Measurements from ENCODE around the gene CCDC177.
"Not testable (repeated sequence)": the region's sequence is repeated elsewhere in the genome, so short reads cannot be mapped to it uniquely, and the experiment has no call there.

Gene CCDC177

GRCh38 chr14:69611172-69612013 lies 36.7 kb upstream of the CCDC177 start, which contains the start of gene SUSD6:
SUSD6 (plus strand) TSS chr14:69611596; CDS start chr14:69658593, 46,997 bp downstream.
- no peaks in the 10 kb centered on the region for H3K27me3 Mint-ChIP-seq
- H3K27ac Mint-ChIP-seq = peak within 1 kb of the TSS; percentile 94
- H3K9me3 Mint-ChIP-seq = no peaks in the 10 kb centered on the region
- ATAC-seq (peak; percentile 78), DNase-seq (peak; percentile 88)
- peak within 1 kb of the TSS; percentile 96 for H3K4me3 Mint-ChIP-seq
- H3K36me3 Mint-ChIP-seq (ENCODE audit: low read depth) = peaks cover 11% of the 10 kb centered on the region
- peaks cover 54% of the 10 kb centered on the region for H3K4me1 Mint-ChIP-seq

- ATAC-seq (no peak), DNase-seq (no peak)
- Mint-ChIP-seq H3K9me3 (no peaks in the 10 kb centered on the region), H3K4me1 (peaks cover 49% of the 10 kb centered on the region), H3K4me3 (peak overlapping the region; percentile 81), H3K36me3 (ENCODE audit: low read depth) (peaks cover 5% of the 10 kb centered on the region), H3K27ac (peak overlapping the region; percentile 84), H3K27me3 (no peaks in the 10 kb centered on the region)
These were observed 36.2 kb upstream of the CCDC177 start for GRCh38 chr14:69610874-69611171.

- Mint-ChIP-seq H3K4me3 (peak overlapping the region; percentile 81), H3K27me3 (no peaks in the 10 kb centered on the region), H3K36me3 (ENCODE audit: low read depth) (peaks cover 2% of the 10 kb centered on the region), H3K9me3 (no peaks in the 10 kb centered on the region), H3K27ac (peak overlapping the region; percentile 84), H3K4me1 (peaks cover 43% of the 10 kb centered on the region)
- DNase-seq (no peak), ATAC-seq (no peak)
These were observed 35.6 kb upstream of the CCDC177 start for GRCh38 chr14:69610020-69610873.

- H3K4me3 Mint-ChIP-seq = no peak overlapping the region
- no peaks in the 10 kb centered on the region for H3K27me3 Mint-ChIP-seq
- peaks cover 14% of the 10 kb centered on the region for H3K4me1 Mint-ChIP-seq
- no peak for DNase-seq
- no peaks in the 10 kb centered on the region for H3K36me3 Mint-ChIP-seq (ENCODE audit: low read depth)
- no peak for ATAC-seq
- no peak overlapping the region for H3K27ac Mint-ChIP-seq
- no peaks in the 10 kb centered on the region for H3K9me3 Mint-ChIP-seq
These were observed 31.9 kb upstream of the CCDC177 start for GRCh38 chr14:69606258-69607184.

GRCh38 chr14:69605738-69606137 lies 31.1 kb upstream of the CCDC177 start:
- no peaks in the 10 kb centered on the region for H3K9me3 Mint-ChIP-seq
- ATAC-seq (no peak), DNase-seq (no peak)
- no peak overlapping the region for H3K4me3 Mint-ChIP-seq
- no peak overlapping the region for H3K27ac Mint-ChIP-seq
- H3K36me3 Mint-ChIP-seq (ENCODE audit: low read depth) = no peaks in the 10 kb centered on the region
- H3K27me3 Mint-ChIP-seq = no peaks in the 10 kb centered on the region
- peaks cover 11% of the 10 kb centered on the region for H3K4me1 Mint-ChIP-seq

GRCh38 chr14:69600304-69600891 lies 25.7 kb upstream of the CCDC177 start:
- H3K4me3 Mint-ChIP-seq = no peak overlapping the region
- ATAC-seq (no peak), DNase-seq (no peak)
- no peak overlapping the region for H3K27ac Mint-ChIP-seq
- no peaks in the 10 kb centered on the region for H3K36me3 Mint-ChIP-seq (ENCODE audit: low read depth)
- H3K9me3 Mint-ChIP-seq = no peaks in the 10 kb centered on the region
- H3K4me1 Mint-ChIP-seq = no peaks in the 10 kb centered on the region
- H3K27me3 Mint-ChIP-seq = no peaks in the 10 kb centered on the region

- H3K27ac Mint-ChIP-seq; ATAC-seq; H3K9me3 Mint-ChIP-seq; DNase-seq; H3K4me1 Mint-ChIP-seq; H3K4me3 Mint-ChIP-seq; H3K36me3 Mint-ChIP-seq (ENCODE audit: low read depth); H3K27me3 Mint-ChIP-seq: not testable (repeated sequence)
These were observed 24.8 kb upstream of the CCDC177 start for GRCh38 chr14:69599431-69599830.

- H3K27me3 Mint-ChIP-seq = no peaks in the 10 kb centered on the region
- H3K36me3 Mint-ChIP-seq (ENCODE audit: low read depth) = no peaks in the 10 kb centered on the region
- no peak overlapping the region for H3K4me3 Mint-ChIP-seq
- no peaks in the 10 kb centered on the region for H3K9me3 Mint-ChIP-seq
- DNase-seq = no peak
- H3K27ac Mint-ChIP-seq = no peak overlapping the region
- no peak for ATAC-seq
- no peaks in the 10 kb centered on the region for H3K4me1 Mint-ChIP-seq
These were observed 20.7 kb upstream of the CCDC177 start for GRCh38 chr14:69595336-69595735.

- ATAC-seq (no peak), DNase-seq (no peak)
- H3K4me3 Mint-ChIP-seq = no peak overlapping the region
- no peaks in the 10 kb centered on the region for H3K4me1 Mint-ChIP-seq
- H3K9me3 Mint-ChIP-seq = no peaks in the 10 kb centered on the region
- H3K27me3 Mint-ChIP-seq = no peaks in the 10 kb centered on the region
- H3K36me3 Mint-ChIP-seq (ENCODE audit: low read depth) = no peaks in the 10 kb centered on the region
- H3K27ac Mint-ChIP-seq = no peak overlapping the region
These were observed 20.2 kb upstream of the CCDC177 start for GRCh38 chr14:69594846-69595245.

- Mint-ChIP-seq H3K4me1 (no peaks in the 10 kb centered on the region), H3K36me3 (ENCODE audit: low read depth) (no peaks in the 10 kb centered on the region), H3K27ac (no peak overlapping the region), H3K4me3 (no peak overlapping the region), H3K9me3 (no peaks in the 10 kb centered on the region), H3K27me3 (no peaks in the 10 kb centered on the region)
- no peak for DNase-seq
- no peak for ATAC-seq
These were observed 18.5 kb upstream of the CCDC177 start for GRCh38 chr14:69593018-69593677.

- H3K9me3 Mint-ChIP-seq = no peaks in the 10 kb centered on the region
- H3K36me3 Mint-ChIP-seq (ENCODE audit: low read depth) = no peaks in the 10 kb centered on the region
- H3K4me3 Mint-ChIP-seq = no peak overlapping the region
- no peak for DNase-seq
- no peaks in the 10 kb centered on the region for H3K27me3 Mint-ChIP-seq
- no peak overlapping the region for H3K27ac Mint-ChIP-seq
- H3K4me1 Mint-ChIP-seq = no peaks in the 10 kb centered on the region
- ATAC-seq = no peak
These were observed 16.6 kb upstream of the CCDC177 start for GRCh38 chr14:69591317-69591716.

- H3K27me3 Mint-ChIP-seq = peaks cover 2% of the 10 kb centered on the region
- no peak for ATAC-seq
- H3K27ac Mint-ChIP-seq = no peak overlapping the region
- no peak overlapping the region for H3K4me3 Mint-ChIP-seq
- DNase-seq = no peak
- H3K4me1 Mint-ChIP-seq = no peaks in the 10 kb centered on the region
- no peaks in the 10 kb centered on the region for H3K9me3 Mint-ChIP-seq
- no peaks in the 10 kb centered on the region for H3K36me3 Mint-ChIP-seq (ENCODE audit: low read depth)
These were observed 12.7 kb upstream of the CCDC177 start for GRCh38 chr14:69587389-69587788.

GRCh38 chr14:69586404-69586803 lies 11.7 kb upstream of the CCDC177 start:
- H3K27ac Mint-ChIP-seq = no peak overlapping the region
- ATAC-seq (no peak), DNase-seq (no peak)
- H3K27me3 Mint-ChIP-seq = peaks cover 2% of the 10 kb centered on the region
- no peaks in the 10 kb centered on the region for H3K36me3 Mint-ChIP-seq (ENCODE audit: low read depth)
- H3K9me3 Mint-ChIP-seq = no peaks in the 10 kb centered on the region
- peaks cover 2% of the 10 kb centered on the region for H3K4me1 Mint-ChIP-seq
- H3K4me3 Mint-ChIP-seq = no peak overlapping the region
